HG03571 (cell line): ENCODE data around the gene RAB3C.

Experiments used
- ATAC-seq: cut with Tn5 transposase; IDR thresholded peaks from one replicate; pipeline ENCODE4 v1.9.1; 2021; ENCODE audit not compliant: unreplicated experiment

Gene RAB3C

GRCh38 chr5:58813855-58814254 is 231.0 kb downstream of the RAB3C start:
- ATAC-seq, result no peak

- ATAC-seq, result no peak
Measured at GRCh38 chr5:58816181-58816731, 233.4 kb downstream of the RAB3C start.

DNA sequence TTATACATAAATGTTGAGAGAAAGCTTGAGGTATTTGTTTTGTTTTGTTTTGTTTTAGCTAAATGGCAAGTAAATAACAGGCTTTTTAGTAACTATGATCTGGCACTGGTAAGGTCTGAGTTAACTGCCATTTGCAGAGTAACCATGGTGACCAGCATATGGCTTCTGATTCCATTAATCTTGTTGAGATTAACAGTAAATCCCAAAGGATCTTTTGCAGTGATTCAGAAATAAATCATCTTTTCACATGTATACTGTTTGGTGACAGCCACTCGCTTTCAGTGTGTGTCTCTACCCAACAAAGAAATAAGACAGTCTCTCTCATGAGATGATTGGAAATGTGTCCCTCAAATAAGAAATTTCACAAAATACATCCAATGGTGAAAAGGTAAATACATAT is 235.6 kb downstream of the RAB3C start:
- no peak for ATAC-seq

- ATAC-seq, result no peak
Measured at GRCh38 chr5:58825441-58825840, 242.6 kb downstream of the RAB3C start.

DNA sequence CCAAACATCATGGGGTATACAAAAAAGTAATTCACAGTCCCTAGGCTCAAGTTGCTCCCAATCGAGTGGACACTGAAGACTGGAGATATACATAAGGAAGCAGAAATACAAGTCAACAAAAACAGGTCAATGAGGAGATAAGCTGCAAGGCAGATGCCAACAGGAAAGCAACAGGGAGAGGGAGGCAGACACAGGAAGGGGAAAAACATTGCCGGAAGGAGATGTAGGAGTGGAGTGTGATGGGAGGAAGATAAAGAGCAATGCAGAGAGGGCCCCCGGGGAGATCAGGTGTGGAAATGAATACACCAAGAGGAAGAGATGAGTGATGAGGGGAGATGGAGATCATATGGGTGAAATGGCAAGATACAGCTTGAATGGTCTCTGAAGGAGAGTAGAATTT is 243.0 kb downstream of the RAB3C start:
- no peak for ATAC-seq

DNA sequence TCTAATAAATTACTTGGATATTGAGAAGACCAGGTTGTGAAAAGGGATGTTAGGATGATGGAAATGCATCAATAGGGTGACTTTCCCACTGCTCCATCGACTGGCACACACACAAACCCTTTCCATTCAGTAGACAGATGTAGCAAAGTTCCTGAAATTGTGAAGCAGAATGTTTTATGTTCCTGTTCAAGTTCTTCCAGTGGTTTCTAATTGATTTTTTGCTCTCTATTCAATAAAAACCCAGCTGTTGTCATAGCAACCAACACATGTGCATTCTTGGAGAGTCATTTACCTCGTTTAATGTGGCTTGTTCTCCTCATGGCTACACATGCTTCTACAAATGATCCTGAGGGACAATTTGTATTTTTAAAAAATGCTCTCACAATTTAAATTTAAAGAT is 244.6 kb downstream of the RAB3C start:
- no peak for ATAC-seq

DNA sequence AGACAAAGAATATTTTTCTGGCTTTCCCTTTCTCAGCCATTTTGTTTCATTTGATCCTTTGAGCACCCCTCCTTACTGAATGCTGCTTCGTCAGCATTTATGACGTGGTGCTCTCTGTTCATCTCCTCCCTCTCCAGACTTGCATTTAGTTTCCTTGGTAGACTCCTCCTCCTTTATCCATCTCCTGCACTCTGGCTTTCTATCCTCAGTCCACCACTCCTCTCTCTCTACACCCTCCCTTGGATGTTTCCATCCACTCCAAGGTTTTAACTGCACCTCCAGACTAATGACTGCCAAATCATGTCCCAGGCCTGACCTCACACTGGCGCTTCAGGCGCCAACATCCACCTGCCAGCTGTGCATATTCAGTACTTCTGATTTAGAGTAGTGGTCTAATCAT is 245.4 kb downstream of the RAB3C start:
- ATAC-seq, result no peak

DNA sequence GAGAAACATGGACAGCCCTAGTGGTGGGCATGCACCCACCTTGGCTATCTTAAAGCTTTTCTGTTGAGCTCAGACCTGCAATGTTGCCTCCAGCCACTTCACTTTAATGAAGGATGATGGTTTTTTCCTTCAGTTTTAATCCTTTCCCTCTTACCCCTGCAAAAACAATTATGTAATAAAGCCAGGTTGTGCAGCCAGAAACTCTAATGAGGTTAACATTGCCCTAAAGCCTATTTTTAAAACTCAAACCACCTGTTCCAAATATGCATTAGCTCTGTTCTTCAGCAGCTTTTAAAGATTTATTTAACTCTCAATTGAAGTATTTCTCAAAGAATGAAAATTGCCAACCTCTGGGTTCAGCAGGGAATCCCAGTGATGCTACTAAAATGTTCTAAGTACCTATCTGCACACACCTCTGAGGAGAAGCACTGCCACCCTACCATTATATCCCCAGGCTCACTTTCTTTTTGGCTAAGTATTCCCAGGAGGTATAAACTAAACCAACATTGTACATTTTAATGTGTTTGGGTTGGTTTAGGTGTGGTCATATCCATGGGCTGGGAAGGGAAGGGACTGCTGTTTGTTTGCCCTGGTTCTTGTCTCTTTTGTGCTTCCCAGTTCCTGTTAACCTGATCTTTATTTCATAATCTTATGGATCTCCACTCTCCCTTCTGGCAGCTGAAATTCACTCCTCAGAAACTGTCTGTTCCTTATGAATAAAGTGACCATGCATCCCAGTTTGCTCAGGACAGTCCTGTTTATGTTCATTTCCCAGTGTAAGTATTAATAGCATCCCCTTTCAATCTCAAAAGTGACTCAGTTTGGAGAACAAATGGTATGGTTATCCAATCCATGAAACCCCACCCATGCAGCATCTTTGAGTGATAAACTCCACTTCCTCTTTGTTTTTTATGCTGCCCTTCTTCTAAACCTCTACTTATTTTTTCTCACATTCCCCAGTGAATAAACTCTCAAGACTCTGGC is 251.7 kb downstream of the RAB3C start:
- ATAC-seq, result no peak

DNA sequence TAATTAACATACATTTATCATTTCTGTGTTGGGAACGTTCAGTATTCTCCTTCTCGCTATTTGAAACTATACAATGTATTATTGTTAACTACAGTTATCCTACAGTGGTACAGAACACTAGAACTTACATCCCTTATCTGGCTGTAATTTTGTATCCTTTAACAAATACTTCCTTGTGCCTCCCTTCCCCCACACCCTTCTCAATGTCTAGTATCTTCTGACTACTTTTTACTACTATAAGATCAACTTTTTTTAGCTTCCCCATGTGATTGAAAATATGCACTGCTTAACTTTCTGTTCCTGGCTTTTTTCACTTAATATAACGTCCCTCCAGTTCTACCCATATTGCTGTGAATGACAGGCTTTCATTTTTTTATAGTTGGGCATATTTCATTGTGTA is 253.5 kb downstream of the RAB3C start:
- no peak for ATAC-seq

GRCh38 chr5:58838729-58839128 is 255.9 kb downstream of the RAB3C start:
- ATAC-seq, result no peak

- no peak for ATAC-seq
Measured at GRCh38 chr5:58842852-58843251, 260.0 kb downstream of the RAB3C start.

DNA sequence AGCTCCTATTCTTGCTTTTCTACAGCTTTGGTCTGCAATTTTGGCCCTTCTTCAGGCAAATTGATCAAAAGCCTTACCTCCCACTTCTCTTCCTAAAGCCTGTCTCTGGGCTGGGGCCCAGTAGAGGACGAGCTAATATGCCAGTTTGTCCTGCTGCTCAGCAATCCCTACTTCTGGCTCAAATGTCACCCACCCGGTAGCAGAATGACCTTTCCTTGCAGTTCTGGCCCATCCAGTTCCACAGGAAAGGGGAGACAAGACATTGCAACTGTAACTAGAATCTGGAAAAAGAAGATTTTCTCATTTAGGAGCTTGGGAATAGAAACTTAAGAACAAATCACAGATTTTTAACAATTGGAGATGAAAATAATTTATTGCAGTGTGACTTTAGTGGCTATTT is 261.5 kb downstream of the RAB3C start:
- ATAC-seq, result no peak

GRCh38 chr5:58847041-58847440 is 264.2 kb downstream of the RAB3C start:
- ATAC-seq, result no peak

- no peak for ATAC-seq
Measured at GRCh38 chr5:58849223-58849622, 266.3 kb downstream of the RAB3C start.

- ATAC-seq, result peak; percentile 50
Measured at GRCh38 chr5:58849921-58850667, 267.2 kb downstream of the RAB3C start.

GRCh38 chr5:58851153-58851552 is 268.3 kb downstream of the RAB3C start:
- no peak for ATAC-seq

GRCh38 chr5:58851571-58851970 is 268.7 kb downstream of the RAB3C start:
- no peak for ATAC-seq

DNA sequence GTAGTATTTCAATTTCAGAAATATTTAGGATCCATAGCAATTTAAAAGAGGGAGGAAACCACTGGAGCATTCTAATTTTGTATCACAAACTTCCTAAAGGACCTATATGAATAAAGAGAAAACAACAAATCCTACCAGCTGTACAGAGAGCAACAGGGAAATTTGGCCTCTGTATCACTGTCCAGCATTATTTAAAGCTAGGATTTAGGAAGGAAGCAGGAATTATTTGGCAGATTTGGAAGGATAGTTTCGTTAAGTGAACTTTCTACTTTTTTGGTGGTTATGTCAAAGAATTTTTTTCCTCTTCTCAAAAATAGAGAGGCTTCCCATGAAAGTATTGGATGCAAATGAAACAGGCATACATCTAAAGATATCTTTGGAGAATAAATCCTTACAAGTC is 269.7 kb downstream of the RAB3C start:
- no peak for ATAC-seq

DNA sequence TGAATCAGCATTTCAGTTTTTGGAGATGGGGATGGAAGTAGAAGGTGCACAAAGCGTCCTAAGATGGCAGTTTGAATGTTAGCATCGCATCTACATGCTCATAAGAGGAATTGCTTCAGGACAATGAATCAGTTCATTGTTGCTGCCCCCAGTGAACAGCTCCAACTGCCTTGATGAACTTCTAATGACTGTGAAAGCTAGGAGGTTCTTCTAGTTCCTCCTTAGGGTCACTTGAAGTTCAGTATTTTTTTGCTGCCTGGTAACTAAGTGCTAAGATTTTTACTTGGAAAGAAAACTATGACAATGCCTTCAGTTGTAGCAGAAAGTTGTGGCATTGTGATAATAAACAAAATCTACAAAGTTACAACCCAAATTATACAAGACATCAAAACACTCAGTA is 271.6 kb downstream of the RAB3C start:
- ATAC-seq, result no peak

DNA sequence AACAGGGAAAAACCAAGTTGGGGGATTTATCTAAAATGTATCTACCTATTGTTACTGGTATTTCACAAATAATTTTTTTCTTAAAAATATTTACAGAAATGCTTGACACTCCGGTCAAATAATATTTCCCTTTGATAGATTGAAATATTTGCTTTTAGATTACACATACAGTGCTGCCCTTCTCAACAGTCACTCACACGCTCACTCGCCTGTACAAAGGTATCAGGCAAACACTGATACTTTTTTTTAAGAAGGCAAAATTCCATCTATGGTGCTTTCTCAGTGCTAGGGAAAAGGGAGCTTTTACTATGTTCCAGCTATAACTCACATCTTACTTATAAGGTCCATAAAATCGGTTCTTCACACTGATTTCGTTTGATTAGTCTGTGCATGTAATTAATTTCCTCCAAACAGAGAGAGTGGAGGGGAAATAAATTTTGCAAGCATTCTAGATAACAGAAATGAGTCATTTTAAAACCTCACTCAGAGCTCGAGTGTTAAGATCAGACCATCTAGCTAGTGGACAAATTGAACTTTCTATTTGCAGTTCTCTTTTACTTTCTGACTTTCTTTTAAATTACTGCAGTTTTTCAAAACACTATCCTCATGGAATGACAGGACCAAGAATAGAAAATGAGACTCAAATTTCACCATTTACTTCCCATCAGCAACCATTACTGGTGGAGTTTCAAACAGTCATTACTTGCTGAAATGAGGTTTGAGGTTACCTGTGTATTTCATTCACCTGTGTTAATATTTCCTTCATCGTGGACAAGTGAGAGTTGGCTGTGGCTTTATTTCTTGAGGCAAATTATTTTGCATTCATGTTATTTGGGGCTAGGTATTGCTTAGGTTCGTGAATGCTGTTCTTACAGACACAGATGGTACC is 273.2 kb downstream of the RAB3C start:
- no peak for ATAC-seq

DNA sequence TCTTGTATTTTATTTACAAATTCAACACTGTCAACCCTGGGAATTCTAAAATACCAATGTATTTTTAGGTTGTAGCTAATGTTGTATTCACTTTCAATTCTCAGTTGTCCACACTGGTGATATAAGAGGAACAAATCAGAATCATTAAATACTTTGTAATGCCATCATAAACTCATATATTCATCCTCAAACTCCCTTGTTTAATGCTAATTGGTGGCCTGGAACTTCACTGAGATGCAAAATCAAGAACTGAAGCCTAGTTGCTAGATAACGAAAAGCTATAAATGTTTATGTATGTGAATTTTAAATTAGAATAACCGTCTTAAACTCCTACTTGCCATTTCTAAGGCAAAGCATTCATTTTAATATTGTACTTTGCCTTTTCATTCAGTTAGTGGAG is 274.7 kb downstream of the RAB3C start:
- no peak for ATAC-seq
